Stimulated activated CD8-positive, alpha-beta memory T cell treated with anti-CD3 and anti-CD28 coated beads, Interleukin-7, amount 100 ng/mL, for 4 hours (primary cell): ENCODE results near the gene PGM2.

Experiments used
- DNase-seq, 2 donors: peaks; one replicate each; pipeline ENCODE4 v3.0.0-alpha.2; 2020; ENCODE audit warnings: low read depth in 2 of 2

PGM2 gene

GRCh38 chr4:37862961-37863360 lies 36.5 kb downstream of the PGM2 start:
- no peak for DNase-seq

- DNase-seq: no peak
These were observed 38.3 kb downstream of the PGM2 start for GRCh38 chr4:37864786-37865185.

DNA sequence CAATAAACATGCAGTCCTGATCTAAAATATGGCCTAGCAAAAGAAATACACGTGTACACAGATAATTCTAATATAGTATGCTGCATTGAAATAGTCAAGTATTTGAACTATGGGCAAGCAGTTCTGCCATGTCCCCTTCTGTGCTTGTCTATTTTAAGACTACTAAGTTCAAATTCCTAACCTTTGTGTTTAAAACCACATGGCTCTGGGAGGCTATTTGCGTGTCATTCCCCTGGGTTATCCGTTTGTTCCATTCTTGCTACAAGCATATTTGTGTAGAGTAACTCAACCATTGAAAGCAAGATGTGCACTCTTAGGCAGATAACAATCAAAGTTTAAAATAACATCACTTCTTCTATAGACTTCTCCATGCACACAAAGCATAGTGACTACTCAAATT lies 39.0 kb downstream of the PGM2 start:
- DNase-seq: no peak

DNA sequence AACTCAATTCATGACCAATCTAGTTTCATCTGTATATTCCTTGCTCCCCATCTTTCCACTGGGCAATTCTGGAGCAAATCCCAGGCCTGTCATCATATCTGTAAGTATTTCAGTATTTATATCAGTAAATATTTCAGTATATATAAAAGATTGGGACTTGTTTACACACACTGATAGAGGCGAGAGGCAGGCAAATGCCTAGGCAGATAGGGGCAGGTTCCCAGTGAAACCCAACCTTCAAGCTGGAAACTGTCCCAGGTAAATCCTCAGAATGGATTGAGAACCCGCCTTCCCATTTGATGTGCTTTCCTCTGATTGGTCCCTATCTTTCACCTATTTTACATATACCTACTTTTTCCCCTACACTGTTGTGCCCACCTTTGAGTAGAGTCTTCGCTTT lies 40.6 kb downstream of the PGM2 start:
- DNase-seq: no peak

DNA sequence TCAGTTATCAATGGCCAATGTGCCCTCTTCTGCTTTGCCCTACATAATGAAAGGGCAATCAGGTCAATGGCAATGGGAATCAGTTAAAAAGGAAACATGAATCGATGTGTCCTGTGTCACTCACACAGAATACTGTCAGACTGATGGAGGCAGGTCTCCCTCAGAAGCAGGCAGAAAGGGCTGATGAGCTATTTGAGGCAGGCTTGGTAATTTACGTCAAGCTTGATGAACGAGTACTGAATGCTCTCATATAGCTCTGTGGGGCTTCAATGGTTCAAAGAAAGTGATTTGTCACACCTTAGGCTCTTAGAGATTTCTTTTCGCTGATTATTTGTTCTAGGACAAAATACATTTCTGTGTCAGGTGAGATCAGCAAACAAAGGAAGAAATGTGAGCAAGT lies 41.8 kb downstream of the PGM2 start:
- no peak for DNase-seq

- no peak for DNase-seq
These were observed 46.0 kb downstream of the PGM2 start for GRCh38 chr4:37872310-37872988.

- DNase-seq: no peak
These were observed 46.9 kb downstream of the PGM2 start for GRCh38 chr4:37873386-37873785.

DNA sequence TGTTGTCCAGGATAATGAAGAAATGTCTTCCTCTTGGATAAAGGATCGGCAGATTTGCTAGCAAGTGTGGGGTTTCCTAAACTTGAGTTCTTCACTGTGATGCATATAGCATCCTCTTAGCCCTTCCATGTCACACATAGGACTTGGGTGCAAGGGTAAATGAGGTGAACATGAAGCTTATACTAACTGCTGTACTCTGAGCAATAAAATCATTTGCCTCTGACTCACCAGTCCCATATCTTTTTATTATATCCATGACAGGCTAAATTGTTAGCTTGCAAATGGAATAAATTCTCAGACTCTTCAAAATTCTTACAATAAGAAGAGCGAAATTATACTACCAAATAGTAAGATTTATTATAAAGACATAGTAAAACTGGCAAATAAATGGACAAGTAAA lies 49.7 kb downstream of the PGM2 start:
- DNase-seq: no peak

- no peak for DNase-seq
These were observed 52.9 kb downstream of the PGM2 start for GRCh38 chr4:37879365-37879764.

- DNase-seq: no peak
These were observed 55.3 kb downstream of the PGM2 start for GRCh38 chr4:37881811-37882210.

DNA sequence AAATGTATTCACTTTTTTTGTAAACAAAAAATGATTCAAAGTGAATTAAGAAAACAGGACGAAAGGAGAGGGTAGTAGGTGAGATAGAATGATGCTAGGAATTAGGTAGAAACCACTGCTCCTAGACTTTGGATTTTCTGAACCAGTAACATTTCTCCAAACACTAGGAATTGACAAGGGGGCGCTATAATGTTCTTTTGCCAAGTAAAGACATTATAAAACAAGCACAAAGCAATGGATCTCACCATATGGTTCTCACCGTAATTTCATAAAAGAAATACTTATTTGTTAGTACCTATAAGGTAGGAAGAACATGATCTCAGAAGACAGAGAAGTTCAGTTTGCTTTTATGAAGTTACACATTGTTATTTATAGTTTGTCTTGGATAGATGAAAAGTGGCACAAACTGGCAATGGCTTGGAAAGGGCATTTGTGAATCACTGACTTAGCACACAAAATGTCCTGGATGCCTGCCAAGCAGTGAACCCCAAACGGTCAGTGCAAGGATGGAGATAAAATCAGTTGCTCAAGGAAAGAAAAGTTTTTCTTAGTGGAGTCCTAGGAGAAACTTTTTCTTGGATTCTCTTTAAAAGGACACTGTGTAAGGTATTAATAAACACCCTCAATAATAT lies 56.3 kb downstream of the PGM2 start:
- no peak for DNase-seq

GRCh38 chr4:37884855-37885487 lies 58.5 kb downstream of the PGM2 start:
- no peak for DNase-seq

GRCh38 chr4:37885496-37885895 lies 59.0 kb downstream of the PGM2 start:
- DNase-seq: no peak

DNA sequence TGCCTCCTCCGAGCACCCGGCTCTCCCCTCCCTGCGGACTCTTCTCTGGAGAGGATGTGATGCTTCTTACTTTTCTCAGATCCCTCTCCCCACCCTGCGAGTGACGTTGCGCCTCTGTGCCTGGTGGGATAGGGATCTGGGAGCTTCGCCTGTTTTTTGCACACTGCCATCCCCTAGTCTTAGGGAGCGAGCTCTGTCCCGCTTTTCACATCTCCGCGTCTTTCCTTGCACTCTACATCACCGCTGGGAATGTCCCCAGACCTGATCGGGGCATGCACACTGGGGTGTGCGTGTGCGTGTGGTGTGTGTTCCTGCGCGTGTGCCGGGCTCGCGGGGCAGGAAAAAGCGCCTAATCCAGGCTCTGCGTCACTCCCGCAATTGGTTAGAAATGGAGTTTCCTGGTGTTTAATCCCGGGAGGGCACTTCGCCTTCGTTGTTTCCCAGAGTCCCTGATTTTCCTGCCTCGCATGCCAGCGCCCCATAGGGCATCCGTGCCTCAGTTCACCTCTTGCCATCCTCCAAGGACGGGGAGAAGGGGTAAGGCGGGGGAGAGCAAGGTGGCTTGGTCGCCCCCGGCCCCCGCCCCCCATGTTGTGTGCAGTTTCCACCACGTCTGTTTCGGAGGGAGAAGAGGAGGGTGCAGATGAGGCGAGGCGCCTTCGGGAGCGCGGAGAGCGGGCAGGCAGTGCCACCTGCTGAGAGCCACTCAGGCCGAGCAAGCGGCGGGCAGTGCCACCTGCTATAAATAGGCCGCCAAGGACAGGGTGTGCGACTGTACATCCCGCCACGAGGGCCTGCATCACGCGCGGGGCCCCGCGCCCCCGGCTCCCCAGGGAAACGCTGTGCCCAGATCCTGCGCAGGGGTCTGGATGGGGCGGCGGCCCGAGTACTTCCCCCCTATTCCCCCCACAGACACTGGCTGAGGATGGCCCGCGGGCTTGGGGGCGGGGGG lies 63.6 kb downstream of the PGM2 start:
- peak in 1 of 2 donors; percentile 23 for DNase-seq

GRCh38 chr4:37890801-37891259 lies 64.3 kb downstream of the PGM2 start, which contains the start of gene TBC1D1:
TBC1D1 (plus strand) TSS chr4:37891084; CDS start chr4:37902096, 11,012 bp downstream.
- DNase-seq: peak in 1 of 2 donors; percentile 40

GRCh38 chr4:37891260-37892159 lies 65.0 kb downstream of the PGM2 start:
- DNase-seq: peak; percentile 44 to 70

DNA sequence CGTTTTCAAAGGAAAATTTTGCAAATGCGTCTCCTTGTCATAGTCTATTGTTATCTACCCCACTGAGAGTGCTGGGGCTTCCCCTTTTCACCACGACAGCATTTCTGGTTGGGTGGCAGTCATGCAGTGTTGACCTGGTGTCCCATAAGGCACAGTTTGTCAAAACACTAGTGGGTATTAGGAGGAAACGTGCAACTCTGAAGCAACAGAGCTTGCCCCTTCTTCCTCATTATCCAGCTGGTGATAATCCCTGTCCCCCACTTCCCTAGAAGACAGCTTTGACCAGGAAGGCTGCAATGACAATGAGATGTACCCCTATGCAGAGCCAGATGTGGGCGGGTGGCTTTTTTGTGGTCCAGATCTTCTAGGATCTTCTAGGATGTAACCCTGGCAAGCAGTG lies 66.2 kb downstream of the PGM2 start:
- DNase-seq: peak; percentile 38 to 41

- no peak for DNase-seq
These were observed 66.7 kb downstream of the PGM2 start for GRCh38 chr4:37893164-37893563.

DNA sequence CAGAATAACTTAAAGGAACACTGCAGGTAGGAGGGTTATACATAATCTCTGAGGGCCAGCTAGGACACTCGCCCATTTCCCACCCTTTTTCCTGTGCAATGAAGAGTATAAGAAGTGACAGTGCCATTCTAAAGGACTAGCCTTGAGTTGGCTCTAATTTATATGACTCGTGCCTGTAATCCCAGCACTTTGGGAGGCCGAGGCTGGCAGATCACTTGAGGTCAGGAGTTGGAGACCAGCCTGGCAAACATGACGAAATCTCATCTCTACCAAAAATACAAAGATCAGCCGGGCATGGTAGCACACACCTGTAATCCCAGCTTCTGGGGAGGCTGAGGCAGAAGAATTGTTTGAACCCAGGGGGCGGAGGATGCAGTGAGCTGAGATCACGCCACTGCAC lies 68.8 kb downstream of the PGM2 start:
- no peak for DNase-seq

DNA sequence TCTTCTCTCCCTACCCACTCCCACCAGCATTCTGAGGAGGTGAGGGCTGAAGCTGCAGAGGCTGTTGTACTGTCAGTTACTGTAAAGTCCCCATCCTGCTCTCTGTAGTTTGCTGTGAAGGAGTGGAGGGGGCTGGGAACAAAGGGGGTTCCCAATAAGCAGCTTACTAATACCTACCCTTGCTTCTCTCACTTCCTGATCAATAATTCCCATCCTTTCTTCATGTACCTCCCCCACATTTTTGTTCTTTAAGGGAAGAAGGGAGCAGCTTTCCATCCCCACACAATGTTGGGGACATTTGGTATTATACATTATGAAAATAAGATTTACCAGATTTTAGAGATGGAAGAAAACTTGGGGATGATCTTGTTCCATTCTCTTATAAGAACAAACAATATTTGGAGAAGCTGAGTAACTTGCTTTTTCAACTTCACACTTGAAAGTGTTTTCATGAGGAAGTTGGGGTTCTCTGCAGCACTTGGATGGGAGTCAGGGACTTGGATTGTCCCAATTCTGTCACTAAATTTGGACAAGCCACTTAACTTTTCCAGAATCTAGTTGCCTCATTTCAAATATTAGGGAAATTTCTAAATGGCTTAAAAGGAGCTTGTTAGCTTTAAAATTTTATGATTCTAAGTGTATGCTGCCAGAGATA lies 69.8 kb downstream of the PGM2 start:
- no peak for DNase-seq
